GM12878 (cell line): Measurements from ENCODE around the gene B3GNT9. TPM values are rescaled to one million over a fixed set of nuclear protein-coding genes. Genes with fewer than 3 reads are reported as not detected.
"Not testable (repeated sequence)": the region's sequence is repeated elsewhere in the genome, so short reads cannot be mapped to it uniquely, and the experiment has no call there.

Experiments used
- ATAC-seq: fragments of 200-7000 bp; cut with Tn5 transposase; 3 replicates; pipeline ENCODE4 v1.9.1; 2020; ENCODE audit warnings: mild to moderate bottlenecking, moderate library complexity
- BruUV-seq: library from RNA; stranded (reverse); fragments of 400-500 nt; replicated peaks from 2 replicates; lab custom pipeline; 2021; lab: Mats Ljungman, UMichigan
- CTCF ChIA-PET: fragments of 300-600 bp; sonication (Branson Sonifier 250); formaldehyde crosslinking; extraction: SDS; loops from one replicate; lab custom pipeline; 2021; ENCODE audit warnings: inconsistent platforms; lab: Yijun Ruan, JAX
- POLR2A ChIA-PET: fragments of 350-600 bp; formaldehyde crosslinking; extraction: SDS; loops from one replicate; lab custom pipeline; 2021; ENCODE audit warnings: inconsistent platforms; lab: Charles Lee
- RAD21 ChIA-PET: fragments of 300-600 bp; sonication (Branson Sonifier 250); formaldehyde crosslinking; loops from one replicate; lab custom pipeline; 2023; ENCODE audit warnings: antibody characterized with exemption; ENCODE audit not compliant: unreplicated experiment; lab: Charles Lee
- SMC1A ChIA-PET: fragments of 300-600 bp; sonication (Branson Sonifier 250); formaldehyde crosslinking; loops from one replicate; lab custom pipeline; 2023; ENCODE audit not compliant: unreplicated experiment, uncharacterized antibody; lab: Charles Lee
- DNase-seq: peaks from one replicate; pipeline ENCODE4 v3.0.0-alpha.2; 2011; ENCODE audit warnings: low read depth, low spot score
- FAIRE-seq: peaks from 3 replicates; lab custom pipeline; 2011; peaks lifted over from hg19 to GRCh38; lab: Jason Lieb, UNC
- H2AFZ ChIP-seq: 2 replicates; pipeline ENCODE4 v1.6.0; 2011; ENCODE audit warnings: low read depth, low read length, control low read depth; ENCODE audit not compliant: control insufficient read depth
- H3K27ac ChIP-seq: 2 replicates; pipeline ENCODE4 v1.5.1; 2011; ENCODE audit warnings: control low read depth; ENCODE audit not compliant: control insufficient read depth, insufficient read depth
- H3K27me3 ChIP-seq, 2 experiments: replicated peaks in 1 of 2; 2 replicates each; pipeline versions ENCODE4 v1.6.0 to v1.6.1; 2011; ENCODE audit warnings: low read length in 1 of 2; ENCODE audit not compliant: control insufficient read depth in 2 of 2, insufficient read depth in 2 of 2
- H3K36me3 ChIP-seq, 2 experiments: 2 replicates each; pipeline ENCODE4 v1.5.1; 2011; ENCODE audit warnings: low read length in 1 of 2; ENCODE audit not compliant: control insufficient read depth in 2 of 2, insufficient read depth in 2 of 2
- H3K4me1 ChIP-seq: 2 replicates; pipeline ENCODE4 v1.6.1; 2011; ENCODE audit warnings: mild to moderate bottlenecking, low read length, moderate library complexity, mixed read lengths; ENCODE audit not compliant: control insufficient read depth, insufficient read depth
- H3K4me2 ChIP-seq: 2 replicates; pipeline ENCODE4 v1.6.0; 2011; ENCODE audit warnings: control low read depth; ENCODE audit not compliant: control insufficient read depth, insufficient read depth
- H3K4me3 ChIP-seq: fragments of 200-600 bp; sonication (generic); 2 replicates; pipeline ENCODE4 v1.5.1; 2016
- H3K79me2 ChIP-seq: 2 replicates; pipeline ENCODE4 v1.6.0; 2011; ENCODE audit warnings: low read length; ENCODE audit not compliant: control insufficient read depth, insufficient read depth
- H3K9ac ChIP-seq: 2 replicates; pipeline ENCODE4 v1.8.0; 2011; ENCODE audit warnings: low read length, control low read depth, mixed read lengths; ENCODE audit not compliant: control insufficient read depth, insufficient read depth
- H3K9me3 ChIP-seq: replicated peaks from 3 replicates; pipeline ENCODE4 v1.5.1; 2011; ENCODE audit warnings: mild to moderate bottlenecking, low read length; ENCODE audit not compliant: control insufficient read depth, insufficient read depth
- H4K20me1 ChIP-seq: 2 replicates; pipeline ENCODE4 v1.6.0; 2011; ENCODE audit not compliant: control insufficient read depth, insufficient read depth
- POLR2AphosphoS2 ChIP-seq: IDR thresholded peaks from 2 replicates; pipeline ENCODE4 v1.6.1; 2011; ENCODE audit warnings: low read depth, mild to moderate bottlenecking, low read length, improper control_type of control experiment, moderate library complexity
- WRNIP1 ChIP-seq: IDR thresholded peaks from 2 replicates; pipeline ENCODE4 v1.6.1; 2011; ENCODE audit warnings: low read depth, low read length, improper control_type of control experiment, borderline replicate concordance
- WGBS: methylation state at CpG from one replicate; pipeline ENCODE4 v1.1.6; 2016; ENCODE audit warnings: low lambda C conversion rate; ENCODE audit not compliant: insufficient replicate concordance, insufficient coverage; ENCODE audit errors: missing lambda C conversion rate; 5-methylcytosine and 5-hydroxymethylcytosine counted together
- in situ Hi-C: fragments of 300-500 bp; cut with MboI; formaldehyde crosslinking; loops from 9 replicates; pipeline ENCODE4 v1.14.3; 2018; ENCODE audit warnings: mixed read lengths
- intact Hi-C: fragments of 100-400 bp; cut with micrococcal nuclease; formaldehyde crosslinking; loops from one replicate; pipeline ENCODE4 v1.14.2; 2022; ENCODE audit not compliant: unreplicated experiment
- polyA plus RNA-seq, 11 experiments: library from polyadenylated mRNA; depleted of rRNA in 4 of 11; unstranded in 6 of 11; stranded (reverse) in 5 of 11; fragments of >200 nt; fragmentation: Nextera tagmentation in 4 of 11; fragmentation: Illumina TruSeq in 1 of 11; extraction: Ambion mirVana in 4 of 11; extraction: Trizol in 1 of 11; gene quantifications; 1 replicate in 1 of 11; 2 replicates in 10 of 11; pipeline versions ENCODE4 v1.2.1 to v1.2.3, GENCODE V29; 2011 to 2016; ENCODE audit warnings: inconsistent platforms in 2 of 11, missing spikeins in 2 of 11, low read depth in 1 of 11
- total RNA-seq, 4 experiments: library from RNA; depleted of rRNA in 3 of 4; stranded (reverse); fragments of >200 nt in 3 of 4; fragmentation: Illumina TruSeq in 1 of 4; extraction: Trizol in 1 of 4; gene quantifications; 2 replicates each; pipeline versions ENCODE4 v1.2.1 to v1.2.3, GENCODE V29; 2013 to 2021

Gene B3GNT9
- total and polyA plus RNA-seq, 10 of the 15 experiments (the other 5 are each of a cell fraction or from before 2014, with no cell fraction given), result 0.08 to 5.0 (median 1.9) TPM

DNA sequence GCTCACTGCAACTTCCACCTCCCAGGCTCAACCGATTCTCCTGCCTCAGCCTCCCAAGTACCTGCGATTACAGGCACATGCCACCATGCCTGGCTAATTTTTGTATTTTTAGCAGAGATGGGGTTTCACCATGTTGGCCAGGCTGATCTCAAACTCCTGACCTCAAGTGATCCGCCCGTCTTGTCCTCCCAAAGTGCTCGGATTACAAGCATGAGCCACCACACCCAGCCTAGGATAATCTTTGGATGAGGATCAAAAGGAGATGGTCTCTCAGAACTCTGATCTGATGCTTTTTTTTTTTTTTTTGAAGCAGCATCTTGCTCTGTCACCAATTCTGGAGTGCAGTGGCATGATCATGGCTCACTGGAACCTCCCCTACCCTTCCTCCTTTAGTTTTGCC is 28.0 kb downstream of the B3GNT9 start:
- BruUV-seq, in situ Hi-C loops, ATAC-seq, DNase-seq, RAD21 ChIA-PET, CTCF ChIA-PET, intact Hi-C loops, H4K20me1 ChIP-seq, POLR2A ChIA-PET, FAIRE-seq, H3K9me3 ChIP-seq, H3K27me3 ChIP-seq, H3K4me2 ChIP-seq, H3K4me1 ChIP-seq, H2AFZ ChIP-seq, H3K4me3 ChIP-seq, H3K36me3 ChIP-seq, H3K27ac ChIP-seq, H3K9ac ChIP-seq, SMC1A ChIA-PET, H3K79me2 ChIP-seq: not testable (repeated sequence)
- 98% methylated on average over 5 of the region's 5 CpGs for WGBS

DNA sequence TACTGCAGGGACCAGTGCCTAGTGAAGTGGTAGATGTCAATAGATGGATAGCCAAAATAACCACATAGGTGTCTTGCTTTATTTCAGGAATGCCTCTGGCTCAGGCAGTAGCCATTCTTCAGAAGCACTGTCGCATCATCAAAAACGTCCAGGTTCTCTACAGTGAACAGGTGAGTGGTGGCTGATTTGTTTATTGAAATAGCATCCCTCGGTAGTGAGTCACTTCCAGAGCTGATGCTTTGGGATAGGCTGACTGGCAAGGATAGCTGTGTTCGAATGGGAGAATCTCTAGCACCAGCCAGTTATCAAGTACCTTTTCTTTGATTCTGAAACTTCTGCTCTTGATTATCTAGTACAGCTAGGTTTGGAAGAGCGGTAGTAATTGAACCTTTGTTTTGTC is 30.8 kb downstream of the B3GNT9 start:
- H3K4me3 ChIP-seq, result no peak overlapping the region
- ChIA-PET RAD21 (interaction anchor here (0.9 to 1.1 kb wide), 2 partner anchors 30 to 102 kb away, joined by 3 to 6 read pairs; partner anchors contain the start of gene B3GNT9), POLR2A (interaction anchor here (1.2 kb wide), 1 partner anchor 105 kb away, joined by 5 read pairs; no protein-coding TSS in a partner anchor), SMC1A (no interaction called here), CTCF (interaction anchor here (1.4 to 1.8 kb wide), 2 partner anchors 10 to 35 kb away, joined by 4 to 5 read pairs; no protein-coding TSS in a partner anchor)
- H2AFZ ChIP-seq, result no peak overlapping the region
- no peak for FAIRE-seq
- H3K4me1 ChIP-seq, result no peaks in the 10 kb centered on the region
- no TSS peak for BruUV-seq
- no peak for ATAC-seq
- intact Hi-C loops (no loop called here), in situ Hi-C loops (no loop called here)
- 82% methylated on average over 5 of the region's 5 CpGs for whole genome bisulfite sequencing
- no peak overlapping the region for H3K27ac ChIP-seq
- no peak overlapping the region for H3K4me2 ChIP-seq
- TF ChIP-seq WRNIP1 (no peak), POLR2AphosphoS2 (no peak)
- peaks cover 5 to 7% of the 10 kb centered on the region in 2 experiments; a peak in 3 of 4 replicates for H3K36me3 ChIP-seq
- H3K79me2 ChIP-seq, result no peaks in the 10 kb centered on the region; the same call in 1 of the 2 replicates
- no peak overlapping the region for H3K9ac ChIP-seq
- H4K20me1 ChIP-seq, result no peaks in the 10 kb centered on the region
- no peaks in the 10 kb centered on the region for H3K27me3 ChIP-seq
- H3K9me3 ChIP-seq, result no peaks in the 10 kb centered on the region
- no peak for DNase-seq
